HCT116 (cell line): ENCODE results near the gene CKMT2. TPM values are rescaled to one million over a fixed set of nuclear protein-coding genes. Genes with fewer than 3 reads are reported as not detected.

Source experiments
- ATAC-seq: fragments of 200-7000 bp; cut with Tn5 transposase; 2 replicates; pipeline ENCODE4 v1.9.1; 2020; ENCODE audit warnings: mild to moderate bottlenecking, moderate library complexity
- BruUV-seq: library from RNA; stranded (reverse); fragments of 400-500 nt; replicated peaks from 2 replicates; lab custom pipeline; 2021; lab: Mats Ljungman, UMichigan
- CTCF ChIA-PET: fragments of 300-600 bp; sonication (Branson Sonifier 250); formaldehyde crosslinking; loops from one replicate; lab custom pipeline; 2021; ENCODE audit warnings: antibody characterized with exemption; lab: Charles Lee
- POLR2A ChIA-PET: fragments of 300-600, 350-600 bp; sonication (Branson Sonifier 250); formaldehyde crosslinking; loops from one replicate; lab custom pipeline; 2021; ENCODE audit warnings: antibody characterized with exemption; lab: Charles Lee
- RAD21 ChIA-PET, 2 experiments: fragments of 300-600 bp; sonication (Branson Sonifier 250); formaldehyde crosslinking; loops; one replicate each; lab custom pipeline; 2023; ENCODE audit warnings: low total read pairs in 2 of 2; ENCODE audit not compliant: uncharacterized antibody in 2 of 2, unreplicated experiment in 2 of 2, low non-redundant PET in 1 of 2; lab: Charles Lee
- DNase-seq: peaks from one replicate; pipeline ENCODE4 v3.0.0-alpha.2; 2010; ENCODE audit warnings: low read depth, low spot score
- H2AFZ ChIP-seq: fragments of 200-600 bp; shearing (Covaris generic), sonication (generic); 2 replicates; pipeline ENCODE4 v1.6.1; 2017; ENCODE audit warnings: low read depth, mixed run types, mixed read lengths, antibody characterized with exemption, low read length; ENCODE audit not compliant: poor library complexity, severe bottlenecking
- H3K27ac ChIP-seq: 2 replicates; pipeline ENCODE4 v1.5.1; 2012; ENCODE audit warnings: low read depth, low read length
- H3K27me3 ChIP-seq: fragments of 200-600 bp; sonication (generic); 2 replicates; pipeline ENCODE4 v1.6.1; 2016; ENCODE audit warnings: mixed run types, low read length, mixed read lengths; ENCODE audit not compliant: insufficient read depth
- H3K36me3 ChIP-seq, 2 experiments: fragments of 200-500 bp in 1 of 2; fragments of 200-600 bp in 1 of 2; sonication (Bioruptor generic) in 1 of 2; sonication (generic) in 1 of 2; 2 replicates each; pipeline versions ENCODE4 v1.5.1 to v1.6.1; 2014 to 2016; ENCODE audit warnings: low read length in 2 of 2, inconsistent platforms in 1 of 2, mixed read lengths in 1 of 2, mixed run types in 1 of 2; ENCODE audit not compliant: insufficient read depth in 2 of 2, control insufficient read depth in 1 of 2
- H3K4me1 ChIP-seq, 2 experiments: fragments of 200-600 bp in 1 of 2; sonication (generic) in 1 of 2; 2 replicates each; pipeline versions ENCODE4 v1.5.1 to v1.6.1; 2012 to 2017; ENCODE audit warnings: low read length in 2 of 2, inconsistent platforms in 1 of 2, mild to moderate bottlenecking in 1 of 2, mixed read lengths in 1 of 2, mixed run types in 1 of 2, moderate library complexity in 1 of 2; ENCODE audit not compliant: insufficient read depth in 2 of 2, control insufficient read depth in 1 of 2
- H3K4me2 ChIP-seq: fragments of 200-600 bp; sonication (generic); 2 replicates; pipeline ENCODE4 v1.6.1; 2017; ENCODE audit warnings: mixed run types, low read length, mixed read lengths
- H3K4me3 ChIP-seq, 2 experiments: fragments of 200-600 bp in 1 of 2; sonication (generic) in 1 of 2; replicated peaks in 1 of 2; 2 replicates each; pipeline ENCODE4 v1.5.1; 2011 to 2016; ENCODE audit warnings: low read length in 2 of 2, control low read depth in 1 of 2, low read depth in 1 of 2, mild to moderate bottlenecking in 1 of 2, mixed read lengths in 1 of 2, mixed run types in 1 of 2
- H3K79me2 ChIP-seq: fragments of 200-600 bp; sonication (generic); 2 replicates; pipeline ENCODE4 v1.6.1; 2017; ENCODE audit warnings: mild to moderate bottlenecking, mixed run types, low read length, moderate library complexity, mixed read lengths; ENCODE audit not compliant: insufficient read depth
- H3K9ac ChIP-seq: fragments of 200-600 bp; sonication (generic); 2 replicates; pipeline ENCODE4 v1.6.1; 2016; ENCODE audit warnings: low read length, mixed read lengths
- H3K9me2 ChIP-seq: fragments of 200-600 bp; sonication (generic), shearing (Covaris generic); 2 replicates; pipeline ENCODE4 v1.6.1; 2017; ENCODE audit warnings: mixed run types, mild to moderate bottlenecking, moderate library complexity; ENCODE audit not compliant: insufficient read depth
- H3K9me3 ChIP-seq, 2 experiments: fragments of 200-500 bp in 1 of 2; fragments of 200-600 bp in 1 of 2; sonication (Bioruptor generic) in 1 of 2; sonication (generic) in 1 of 2; 2 replicates each; pipeline ENCODE4 v1.6.1; 2014 to 2017; ENCODE audit warnings: low read length in 2 of 2, mixed read lengths in 2 of 2, inconsistent platforms in 1 of 2, low read depth in 1 of 2, mild to moderate bottlenecking in 1 of 2, mixed run types in 1 of 2, moderate library complexity in 1 of 2; ENCODE audit not compliant: control insufficient read depth in 1 of 2, insufficient read depth in 1 of 2
- H4K20me1 ChIP-seq: fragments of 200-600 bp; sonication (generic), shearing (Covaris generic); 2 replicates; pipeline ENCODE4 v1.6.1; 2017; ENCODE audit warnings: mixed run types, mild to moderate bottlenecking, moderate library complexity; ENCODE audit not compliant: insufficient read depth
- CEBPB ChIP-seq: IDR thresholded peaks from 2 replicates; pipeline ENCODE4 v1.6.1; 2012; ENCODE audit warnings: low read depth
- FOSL1 ChIP-seq: IDR thresholded peaks from 2 replicates; pipeline ENCODE4 v1.6.1; 2012; ENCODE audit warnings: low read depth
- JUND ChIP-seq: IDR thresholded peaks from 2 replicates; pipeline ENCODE4 v1.6.1; 2012
- RAD21 ChIP-seq: IDR thresholded peaks from 2 replicates; pipeline ENCODE4 v1.6.1; 2012; ENCODE audit warnings: low read depth, mild to moderate bottlenecking
- SP1 ChIP-seq: IDR thresholded peaks from 2 replicates; pipeline ENCODE4 v1.6.1; 2012; ENCODE audit warnings: low read depth
- TCF7L2 ChIP-seq: IDR thresholded peaks from 2 replicates; pipeline ENCODE4 v1.7.0; 2011; ENCODE audit warnings: borderline replicate concordance, inconsistent platforms; ENCODE audit not compliant: insufficient read depth, insufficient read length; ENCODE audit errors: extremely low read depth
- intact Hi-C: fragments of 100-400 bp; cut with micrococcal nuclease; formaldehyde crosslinking; loops from 2 replicates; pipeline ENCODE4 v1.10.0; 2022
- total RNA-seq: library from RNA; stranded (reverse); gene quantifications from one replicate; pipeline ENCODE4 v1.2.1, GENCODE V29; 2021; ENCODE audit not compliant: unreplicated experiment
- TF ChIP-seq, protein P1 (sequence below): IDR thresholded peaks from 2 replicates; pipeline ENCODE4 v1.6.1; 2012
- TF ChIP-seq, protein P2 (sequence below): IDR thresholded peaks from 2 replicates; pipeline ENCODE4 v1.6.1; 2012; ENCODE audit warnings: low read depth

The CKMT2 gene
- total RNA-seq, 1 experiment from 2014 or later: not detected

DNA sequence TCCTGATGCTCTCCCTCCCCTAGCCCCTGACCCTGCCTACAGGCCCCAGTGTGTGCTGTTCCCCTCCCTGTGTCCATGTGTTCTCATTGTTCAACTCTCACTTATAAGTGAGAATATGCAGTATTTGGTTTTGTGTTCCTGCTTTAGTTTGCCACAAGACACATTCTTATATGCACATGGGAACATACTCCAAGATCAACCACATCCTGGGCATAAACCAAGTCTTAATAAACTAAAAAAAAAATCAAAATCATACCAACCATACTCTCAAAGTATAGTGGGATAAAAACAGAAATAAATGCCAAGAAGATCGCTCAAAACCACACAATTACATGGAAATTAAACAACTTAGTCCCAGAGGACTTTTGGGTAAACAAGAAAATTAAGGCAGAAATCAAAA lies 57.0 kb downstream of the CKMT2 start:
- intact Hi-C loops: no loop called here
- DNase-seq: no peak
- TF ChIP-seq, protein P1, sequence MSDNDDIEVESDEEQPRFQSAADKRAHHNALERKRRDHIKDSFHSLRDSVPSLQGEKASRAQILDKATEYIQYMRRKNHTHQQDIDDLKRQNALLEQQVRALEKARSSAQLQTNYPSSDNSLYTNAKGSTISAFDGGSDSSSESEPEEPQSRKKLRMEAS: no peak
- TF ChIP-seq JUND: no peak
- no peak for TF ChIP-seq RAD21
- TF ChIP-seq, protein P2, sequence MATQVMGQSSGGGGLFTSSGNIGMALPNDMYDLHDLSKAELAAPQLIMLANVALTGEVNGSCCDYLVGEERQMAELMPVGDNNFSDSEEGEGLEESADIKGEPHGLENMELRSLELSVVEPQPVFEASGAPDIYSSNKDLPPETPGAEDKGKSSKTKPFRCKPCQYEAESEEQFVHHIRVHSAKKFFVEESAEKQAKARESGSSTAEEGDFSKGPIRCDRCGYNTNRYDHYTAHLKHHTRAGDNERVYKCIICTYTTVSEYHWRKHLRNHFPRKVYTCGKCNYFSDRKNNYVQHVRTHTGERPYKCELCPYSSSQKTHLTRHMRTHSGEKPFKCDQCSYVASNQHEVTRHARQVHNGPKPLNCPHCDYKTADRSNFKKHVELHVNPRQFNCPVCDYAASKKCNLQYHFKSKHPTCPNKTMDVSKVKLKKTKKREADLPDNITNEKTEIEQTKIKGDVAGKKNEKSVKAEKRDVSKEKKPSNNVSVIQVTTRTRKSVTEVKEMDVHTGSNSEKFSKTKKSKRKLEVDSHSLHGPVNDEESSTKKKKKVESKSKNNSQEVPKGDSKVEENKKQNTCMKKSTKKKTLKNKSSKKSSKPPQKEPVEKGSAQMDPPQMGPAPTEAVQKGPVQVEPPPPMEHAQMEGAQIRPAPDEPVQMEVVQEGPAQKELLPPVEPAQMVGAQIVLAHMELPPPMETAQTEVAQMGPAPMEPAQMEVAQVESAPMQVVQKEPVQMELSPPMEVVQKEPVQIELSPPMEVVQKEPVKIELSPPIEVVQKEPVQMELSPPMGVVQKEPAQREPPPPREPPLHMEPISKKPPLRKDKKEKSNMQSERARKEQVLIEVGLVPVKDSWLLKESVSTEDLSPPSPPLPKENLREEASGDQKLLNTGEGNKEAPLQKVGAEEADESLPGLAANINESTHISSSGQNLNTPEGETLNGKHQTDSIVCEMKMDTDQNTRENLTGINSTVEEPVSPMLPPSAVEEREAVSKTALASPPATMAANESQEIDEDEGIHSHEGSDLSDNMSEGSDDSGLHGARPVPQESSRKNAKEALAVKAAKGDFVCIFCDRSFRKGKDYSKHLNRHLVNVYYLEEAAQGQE: no peak
- no peak for TF ChIP-seq FOSL1
- no peak for TF ChIP-seq CEBPB
- TF ChIP-seq SP1: no peak
- TF ChIP-seq TCF7L2: no peak
- no TSS peak for BruUV-seq
- Histone ChIP-seq H3K4me2 (no peak overlapping the region), H3K4me3 (no peak overlapping the region), H3K36me3 (no peaks in the 10 kb centered on the region), H3K9me2 (no peaks in the 10 kb centered on the region), H3K9me3 (peaks cover 0 to 11% of the 10 kb centered on the region in 2 experiments; a peak in 2 of 4 replicates), H3K27ac (no peak overlapping the region), H2AFZ (no peak overlapping the region), H3K4me1 (no peaks in the 10 kb centered on the region), H3K9ac (no peak overlapping the region), H3K27me3 (no peaks in the 10 kb centered on the region), H3K79me2 (peaks cover 66% of the 10 kb centered on the region), H4K20me1 (no peaks in the 10 kb centered on the region)
- RAD21 ChIA-PET: no interaction called here
- CTCF ChIA-PET: no interaction called here
- POLR2A ChIA-PET: no interaction called here
- ATAC-seq: no peak
